HEK293 (cell line): ENCODE measurements around the gene ENAH.

Source experiments
- CTCF ChIA-PET: fragments of 350-600 bp; formaldehyde crosslinking; extraction: SDS; loops from one replicate; lab custom pipeline; 2021; ENCODE audit warnings: antibody characterized with exemption; lab: Yijun Ruan, JAX
- POLR2A ChIA-PET: fragments of 300-600 bp; formaldehyde crosslinking; extraction: SDS; loops from one replicate; lab custom pipeline; 2020; ENCODE audit warnings: antibody characterized with exemption, inconsistent platforms; lab: Yijun Ruan, JAX
- H3K27ac ChIP-seq: fragments of 200-500 bp; sonication (Bioruptor generic); 2 replicates; pipeline ENCODE4 v1.5.1; 2014; ENCODE audit warnings: low read depth, low read length, control low read depth, inconsistent platforms; ENCODE audit errors: extremely low read depth
- H3K36me3 ChIP-seq, 2 experiments: fragments of 200-500 bp in 1 of 2; sonication (Bioruptor generic) in 1 of 2; 1 replicate in 1 of 2; 2 replicates in 1 of 2; pipeline ENCODE4 v1.5.1; 2014 to 2017; ENCODE audit warnings: inconsistent platforms in 2 of 2, low read length in 2 of 2; ENCODE audit not compliant: control insufficient read depth in 2 of 2, insufficient read depth in 1 of 2
- H3K4me1 ChIP-seq: fragments of 200-500 bp; sonication (Bioruptor generic); 2 replicates; pipeline ENCODE4 v1.5.1; 2014; ENCODE audit warnings: mild to moderate bottlenecking, low read length, inconsistent platforms; ENCODE audit not compliant: control insufficient read depth, insufficient read depth
- H3K4me3 ChIP-seq: 2 replicates; pipeline ENCODE4 v1.5.1; 2011; ENCODE audit warnings: low read depth, mild to moderate bottlenecking, control low read depth, low read length, moderate library complexity
- H3K9me3 ChIP-seq: fragments of 200-500 bp; sonication (Bioruptor generic); 2 replicates; pipeline ENCODE4 v1.5.1; 2014; ENCODE audit warnings: low read depth, low read length, inconsistent platforms; ENCODE audit not compliant: control insufficient read depth, insufficient read depth
- FEZF1 ChIP-seq: fragments of 450-650 bp; formaldehyde crosslinking; IDR thresholded peaks from 2 replicates; pipeline ENCODE4 v1.5.1; 2016; ENCODE audit warnings: missing biosample characterization, missing genetic modification characterization
- HOXC10 ChIP-seq: sonication (generic); formaldehyde crosslinking; IDR thresholded peaks from 2 replicates; pipeline ENCODE4 v1.8.1; 2023; ENCODE audit warnings: mild to moderate bottlenecking, missing genetic modification reagents
- HOXD13 ChIP-seq: sonication (generic); formaldehyde crosslinking; IDR thresholded peaks from 2 replicates; pipeline ENCODE4 v1.8.0; 2022; ENCODE audit warnings: missing genetic modification reagents, borderline replicate concordance
- IKZF3 ChIP-seq: fragments of 450-650 bp; IDR thresholded peaks from 2 replicates; pipeline ENCODE4 v1.5.0; 2018; ENCODE audit warnings: missing biosample characterization, mild to moderate bottlenecking, missing genetic modification characterization, moderate library complexity
- PRDM1 ChIP-seq: fragments of 450-650 bp; formaldehyde crosslinking; IDR thresholded peaks from 2 replicates; pipeline ENCODE4; 2016; ENCODE audit warnings: missing biosample characterization, missing genetic modification characterization
- SETDB1 ChIP-seq: IDR thresholded peaks from one replicate; pipeline ENCODE4 v1.6.1; 2017; ENCODE audit warnings: mild to moderate bottlenecking, low read length, moderate library complexity, mixed read lengths; ENCODE audit not compliant: insufficient read length
- TCF7L2 ChIP-seq: IDR thresholded peaks from 2 replicates; pipeline ENCODE4 v1.6.1; 2011; ENCODE audit warnings: low read depth, mild to moderate bottlenecking, inconsistent platforms, low read length, moderate library complexity, borderline replicate concordance
- ZBTB17 ChIP-seq: fragments of 450-650 bp; formaldehyde crosslinking; IDR thresholded peaks from 2 replicates; pipeline ENCODE4 v1.5.1; 2016; ENCODE audit warnings: missing biosample characterization, missing genetic modification characterization
- ZNF157 ChIP-seq: fragments of 450-650 bp; formaldehyde crosslinking; IDR thresholded peaks from 2 replicates; pipeline ENCODE4 v1.5.1; 2016; ENCODE audit warnings: missing biosample characterization, missing genetic modification characterization
- ZNF174 ChIP-seq: fragments of 450-650 bp; formaldehyde crosslinking; IDR thresholded peaks from 2 replicates; pipeline ENCODE4 v1.5.0; 2017; ENCODE audit warnings: missing biosample characterization, mild to moderate bottlenecking, missing genetic modification characterization
- ZNF274 ChIP-seq, 2 experiments: fragments of 200-500 bp in 1 of 2; fragments of 450-650 bp in 1 of 2; sonication (Bioruptor generic) in 1 of 2; formaldehyde crosslinking in 1 of 2; IDR thresholded peaks; 2 replicates each; pipeline versions ENCODE4 v1.5.1 to v1.6.1; 2014 to 2016; ENCODE audit warnings: borderline replicate concordance in 1 of 2, inconsistent platforms in 1 of 2, low read length in 1 of 2, missing biosample characterization in 1 of 2, missing genetic modification characterization in 1 of 2
- ZNF311 ChIP-seq: fragments of 450-650 bp; formaldehyde crosslinking; IDR thresholded peaks from 2 replicates; pipeline ENCODE4 v1.5.1; 2017; ENCODE audit warnings: missing biosample characterization, missing genetic modification characterization, borderline replicate concordance
- ZNF366 ChIP-seq: fragments of 450-650 bp; formaldehyde crosslinking; conservative IDR thresholded peaks from 2 replicates; pipeline ENCODE4 v1.5.1; 2016; ENCODE audit warnings: missing biosample characterization, missing genetic modification characterization
- ZNF514 ChIP-seq: fragments of 450-650 bp; formaldehyde crosslinking; IDR thresholded peaks from 2 replicates; pipeline ENCODE4 v1.5.1; 2016; ENCODE audit warnings: missing biosample characterization, missing genetic modification characterization
- ZNF600 ChIP-seq: fragments of 450-650 bp; formaldehyde crosslinking; IDR thresholded peaks from 2 replicates; pipeline ENCODE4 v1.5.1; 2016; ENCODE audit warnings: missing biosample characterization, missing genetic modification characterization
- ZNF610 ChIP-seq: fragments of 450-650 bp; formaldehyde crosslinking; IDR thresholded peaks from 2 replicates; pipeline ENCODE4 v1.5.1; 2016; ENCODE audit warnings: missing biosample characterization, missing genetic modification characterization, borderline replicate concordance
- ZNF623 ChIP-seq: fragments of 450-650 bp; formaldehyde crosslinking; IDR thresholded peaks from 2 replicates; pipeline ENCODE4 v1.5.1; 2016; ENCODE audit warnings: missing biosample characterization, missing genetic modification characterization
- ZNF670 ChIP-seq: fragments of 450-650 bp; formaldehyde crosslinking; IDR thresholded peaks from 2 replicates; pipeline ENCODE4 v1.5.1; 2016; ENCODE audit warnings: missing biosample characterization, missing genetic modification characterization, low read depth
- ZNF776 ChIP-seq: fragments of 450-650 bp; formaldehyde crosslinking; IDR thresholded peaks from 2 replicates; pipeline ENCODE4 v1.5.0; 2017; ENCODE audit warnings: missing biosample characterization, missing genetic modification characterization, borderline replicate concordance
- ZNF785 ChIP-seq: fragments of 450-650 bp; formaldehyde crosslinking; IDR thresholded peaks from 2 replicates; pipeline ENCODE4 v1.5.1; 2016; ENCODE audit warnings: missing biosample characterization, missing genetic modification characterization
- ZNF830 ChIP-seq: fragments of 450-650 bp; IDR thresholded peaks from 2 replicates; pipeline ENCODE4 v1.5.0; 2018; ENCODE audit warnings: missing biosample characterization, missing genetic modification characterization, low read depth, mild to moderate bottlenecking, moderate library complexity
- TF ChIP-seq, protein P1 (sequence below): fragments of 450-650 bp; formaldehyde crosslinking; IDR thresholded peaks from 2 replicates; pipeline ENCODE4 v1.5.0; 2017; ENCODE audit warnings: missing biosample characterization, missing genetic modification characterization, borderline replicate concordance
- TF ChIP-seq, protein P2 (sequence below): IDR thresholded peaks from 2 replicates; pipeline ENCODE4 v1.6.1; 2011; ENCODE audit warnings: mild to moderate bottlenecking, low read depth, low read length, borderline replicate concordance
- TF ChIP-seq, protein P3 (sequence below): fragments of 450-650 bp; formaldehyde crosslinking; conservative IDR thresholded peaks from 2 replicates; pipeline ENCODE4 v1.5.1; 2016; ENCODE audit warnings: low read depth, missing biosample characterization, missing genetic modification characterization
- TF ChIP-seq, protein P4 (sequence below): fragments of 450-650 bp; formaldehyde crosslinking; IDR thresholded peaks from 2 replicates; pipeline ENCODE4 v1.5.1; 2017; ENCODE audit warnings: missing biosample characterization, missing genetic modification characterization

ENAH gene

DNA sequence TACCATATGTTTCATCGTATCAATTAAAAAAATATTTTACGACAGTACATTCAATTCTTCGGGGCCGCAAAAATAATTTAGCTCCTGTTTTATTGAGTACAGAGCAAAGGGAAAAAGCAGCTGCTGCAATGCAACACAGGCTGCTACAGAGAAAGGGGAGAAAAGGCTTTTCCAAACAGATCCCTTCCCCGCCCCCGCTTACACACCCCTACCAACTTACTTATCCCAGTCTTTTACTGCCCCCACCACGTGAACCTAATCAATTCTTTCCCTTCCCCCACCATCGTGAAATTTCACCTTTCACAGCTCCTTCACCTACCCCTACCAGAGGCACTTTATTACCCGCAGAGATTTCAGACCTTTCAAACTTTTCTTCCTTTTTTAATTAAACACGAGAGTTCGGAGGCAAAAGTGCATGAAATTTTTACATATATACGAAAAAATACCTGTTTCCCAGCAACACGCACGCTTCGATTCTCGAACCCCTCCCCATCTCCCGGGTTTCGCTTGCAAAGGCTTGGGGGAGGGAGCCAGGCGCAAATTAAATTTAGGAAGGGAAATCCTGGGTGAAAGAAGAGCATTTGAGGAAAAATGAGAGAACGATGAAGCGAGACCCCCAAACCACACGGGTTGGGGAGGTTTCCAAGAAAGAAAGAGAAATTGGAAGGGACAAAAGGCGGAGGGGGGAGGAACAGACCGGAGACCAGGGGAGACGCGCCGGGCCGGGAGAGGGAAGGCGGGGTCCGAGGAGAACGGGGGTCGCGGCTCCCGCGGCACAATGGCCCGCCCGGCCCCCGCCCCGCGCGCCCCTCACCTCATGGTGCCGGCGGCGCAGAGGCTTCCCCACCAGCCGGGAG lies 823 bp downstream of the ENAH start (continued):
- TF ChIP-seq, protein P1, sequence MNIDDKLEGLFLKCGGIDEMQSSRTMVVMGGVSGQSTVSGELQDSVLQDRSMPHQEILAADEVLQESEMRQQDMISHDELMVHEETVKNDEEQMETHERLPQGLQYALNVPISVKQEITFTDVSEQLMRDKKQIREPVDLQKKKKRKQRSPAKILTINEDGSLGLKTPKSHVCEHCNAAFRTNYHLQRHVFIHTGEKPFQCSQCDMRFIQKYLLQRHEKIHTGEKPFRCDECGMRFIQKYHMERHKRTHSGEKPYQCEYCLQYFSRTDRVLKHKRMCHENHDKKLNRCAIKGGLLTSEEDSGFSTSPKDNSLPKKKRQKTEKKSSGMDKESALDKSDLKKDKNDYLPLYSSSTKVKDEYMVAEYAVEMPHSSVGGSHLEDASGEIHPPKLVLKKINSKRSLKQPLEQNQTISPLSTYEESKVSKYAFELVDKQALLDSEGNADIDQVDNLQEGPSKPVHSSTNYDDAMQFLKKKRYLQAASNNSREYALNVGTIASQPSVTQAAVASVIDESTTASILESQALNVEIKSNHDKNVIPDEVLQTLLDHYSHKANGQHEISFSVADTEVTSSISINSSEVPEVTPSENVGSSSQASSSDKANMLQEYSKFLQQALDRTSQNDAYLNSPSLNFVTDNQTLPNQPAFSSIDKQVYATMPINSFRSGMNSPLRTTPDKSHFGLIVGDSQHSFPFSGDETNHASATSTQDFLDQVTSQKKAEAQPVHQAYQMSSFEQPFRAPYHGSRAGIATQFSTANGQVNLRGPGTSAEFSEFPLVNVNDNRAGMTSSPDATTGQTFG: 0 out of 2 replicates have a peak, but pooled peaks have one; percentile 49
- TF ChIP-seq, protein P2, sequence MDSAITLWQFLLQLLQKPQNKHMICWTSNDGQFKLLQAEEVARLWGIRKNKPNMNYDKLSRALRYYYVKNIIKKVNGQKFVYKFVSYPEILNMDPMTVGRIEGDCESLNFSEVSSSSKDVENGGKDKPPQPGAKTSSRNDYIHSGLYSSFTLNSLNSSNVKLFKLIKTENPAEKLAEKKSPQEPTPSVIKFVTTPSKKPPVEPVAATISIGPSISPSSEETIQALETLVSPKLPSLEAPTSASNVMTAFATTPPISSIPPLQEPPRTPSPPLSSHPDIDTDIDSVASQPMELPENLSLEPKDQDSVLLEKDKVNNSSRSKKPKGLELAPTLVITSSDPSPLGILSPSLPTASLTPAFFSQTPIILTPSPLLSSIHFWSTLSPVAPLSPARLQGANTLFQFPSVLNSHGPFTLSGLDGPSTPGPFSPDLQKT: no peak
- no peak for TF ChIP-seq TCF7L2
- no peak for TF ChIP-seq ZNF830 (tag by site-specific recombination)
- TF ChIP-seq, protein P3, sequence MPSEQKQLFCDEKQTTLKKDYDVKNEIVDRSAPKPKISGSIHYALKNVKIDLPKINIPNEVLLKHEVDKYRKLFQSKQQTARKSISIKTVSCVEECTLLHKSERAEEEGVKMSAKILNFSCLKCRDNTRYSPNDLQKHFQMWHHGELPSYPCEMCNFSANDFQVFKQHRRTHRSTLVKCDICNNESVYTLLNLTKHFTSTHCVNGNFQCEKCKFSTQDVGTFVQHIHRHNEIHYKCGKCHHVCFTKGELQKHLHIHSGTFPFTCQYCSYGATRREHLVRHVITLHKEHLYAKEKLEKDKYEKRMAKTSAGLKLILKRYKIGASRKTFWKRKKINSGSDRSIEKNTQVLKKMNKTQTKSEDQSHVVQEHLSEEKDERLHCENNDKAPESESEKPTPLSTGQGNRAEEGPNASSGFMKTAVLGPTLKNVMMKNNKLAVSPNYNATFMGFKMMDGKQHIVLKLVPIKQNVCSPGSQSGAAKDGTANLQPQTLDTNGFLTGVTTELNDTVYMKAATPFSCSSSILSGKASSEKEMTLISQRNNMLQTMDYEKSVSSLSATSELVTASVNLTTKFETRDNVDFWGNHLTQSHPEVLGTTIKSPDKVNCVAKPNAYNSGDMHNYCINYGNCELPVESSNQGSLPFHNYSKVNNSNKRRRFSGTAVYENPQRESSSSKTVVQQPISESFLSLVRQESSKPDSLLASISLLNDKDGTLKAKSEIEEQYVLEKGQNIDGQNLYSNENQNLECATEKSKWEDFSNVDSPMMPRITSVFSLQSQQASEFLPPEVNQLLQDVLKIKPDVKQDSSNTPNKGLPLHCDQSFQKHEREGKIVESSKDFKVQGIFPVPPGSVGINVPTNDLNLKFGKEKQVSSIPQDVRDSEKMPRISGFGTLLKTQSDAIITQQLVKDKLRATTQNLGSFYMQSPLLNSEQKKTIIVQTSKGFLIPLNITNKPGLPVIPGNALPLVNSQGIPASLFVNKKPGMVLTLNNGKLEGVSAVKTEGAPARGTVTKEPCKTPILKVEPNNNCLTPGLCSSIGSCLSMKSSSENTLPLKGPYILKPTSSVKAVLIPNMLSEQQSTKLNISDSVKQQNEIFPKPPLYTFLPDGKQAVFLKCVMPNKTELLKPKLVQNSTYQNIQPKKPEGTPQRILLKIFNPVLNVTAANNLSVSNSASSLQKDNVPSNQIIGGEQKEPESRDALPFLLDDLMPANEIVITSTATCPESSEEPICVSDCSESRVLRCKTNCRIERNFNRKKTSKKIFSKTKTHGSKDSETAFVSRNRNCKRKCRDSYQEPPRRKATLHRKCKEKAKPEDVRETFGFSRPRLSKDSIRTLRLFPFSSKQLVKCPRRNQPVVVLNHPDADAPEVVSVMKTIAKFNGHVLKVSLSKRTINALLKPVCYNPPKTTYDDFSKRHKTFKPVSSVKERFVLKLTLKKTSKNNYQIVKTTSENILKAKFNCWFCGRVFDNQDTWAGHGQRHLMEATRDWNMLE (tag by site-specific recombination): no peak
- TF ChIP-seq ZNF174 (tag by site-specific recombination): no peak
- peak; percentile 97 for TF ChIP-seq FEZF1 (tag by site-specific recombination)
- no peak for TF ChIP-seq ZNF514 (tag by site-specific recombination)
- no peak for TF ChIP-seq HOXC10
- TF ChIP-seq ZNF623 (tag by site-specific recombination): no peak
- no peak for TF ChIP-seq ZNF311
- no peak for TF ChIP-seq SETDB1
- no peak for TF ChIP-seq ZNF670 (tag by site-specific recombination)
- TF ChIP-seq ZNF157 (tag by site-specific recombination): no peak
- TF ChIP-seq, all 188 proteins: peak for 66

DNA sequence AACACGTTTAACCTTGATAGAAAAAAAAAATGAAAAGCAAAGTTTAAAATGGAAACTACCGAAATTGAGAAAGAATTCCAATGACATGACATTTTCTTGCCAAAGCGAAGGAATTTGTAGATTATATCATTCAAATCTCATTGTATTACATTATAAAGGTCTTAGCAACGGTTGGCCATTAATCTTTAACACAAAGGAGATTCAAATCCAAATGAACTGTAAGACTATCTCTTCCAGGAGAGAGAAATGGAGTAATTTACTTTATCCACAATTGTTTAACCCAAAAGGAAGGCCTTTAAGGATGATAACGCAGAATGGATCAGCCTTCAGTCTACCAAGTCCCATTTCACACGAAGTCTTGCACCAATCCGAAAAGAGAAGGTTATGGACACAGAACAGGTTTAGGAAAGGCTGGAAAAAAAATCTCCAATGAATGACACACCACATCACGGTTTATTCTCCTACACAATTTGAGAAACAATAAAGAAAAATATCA lies 1.5 kb downstream of the ENAH start:
- no peaks in the 10 kb centered on the region; a peak in 1 of 3 replicates for H3K36me3 ChIP-seq
- peak overlapping the region; percentile 97 for H3K27ac ChIP-seq
- peak overlapping the region; percentile 92 for H3K4me3 ChIP-seq
- ChIA-PET CTCF (interaction anchor here (0.6 to 2.6 kb wide), 11 partner anchors 11 to 174 kb away, joined by 3 to 22 read pairs (median 3); no protein-coding TSS in a partner anchor), POLR2A (interaction anchor here (0.6 to 2.7 kb wide), 15 partner anchors 14 to 273 kb away, joined by 3 to 41 read pairs (median 12); partner anchors contain the start of genes PYCR2 and SRP9)
- no peaks in the 10 kb centered on the region for H3K9me3 ChIP-seq
- H3K4me1 ChIP-seq: peaks cover 52% of the 10 kb centered on the region
- TF ChIP-seq ZNF785 (tag by site-specific recombination) (no peak), ZNF600 (peak; percentile 98), ZNF610 (tag by site-specific recombination) (no peak), ZNF776 (tag by site-specific recombination) (no peak), ZNF157 (tag by site-specific recombination) (no peak), ZNF366 (tag by site-specific recombination) (peak; percentile 42; the same call in 1 of the 2 replicates), IKZF3 (tag by site-specific recombination) (peak; percentile 75; the same call in 1 of the 2 replicates), HOXD13 (CRISPR knock-in tag) (no peak), PRDM1 (tag by site-specific recombination) (peak; percentile 88), ZNF274 (IDR thresholded peaks at IDR 0.05; ENCODE audit: low read length) (no peak), ZNF274 (tag by site-specific recombination; IDR thresholded peaks at IDR 0.05; ENCODE audit: borderline replicate concordance) (no peak), ZBTB17 (tag by site-specific recombination) (peak; percentile 99)
- TF ChIP-seq, protein P4, sequence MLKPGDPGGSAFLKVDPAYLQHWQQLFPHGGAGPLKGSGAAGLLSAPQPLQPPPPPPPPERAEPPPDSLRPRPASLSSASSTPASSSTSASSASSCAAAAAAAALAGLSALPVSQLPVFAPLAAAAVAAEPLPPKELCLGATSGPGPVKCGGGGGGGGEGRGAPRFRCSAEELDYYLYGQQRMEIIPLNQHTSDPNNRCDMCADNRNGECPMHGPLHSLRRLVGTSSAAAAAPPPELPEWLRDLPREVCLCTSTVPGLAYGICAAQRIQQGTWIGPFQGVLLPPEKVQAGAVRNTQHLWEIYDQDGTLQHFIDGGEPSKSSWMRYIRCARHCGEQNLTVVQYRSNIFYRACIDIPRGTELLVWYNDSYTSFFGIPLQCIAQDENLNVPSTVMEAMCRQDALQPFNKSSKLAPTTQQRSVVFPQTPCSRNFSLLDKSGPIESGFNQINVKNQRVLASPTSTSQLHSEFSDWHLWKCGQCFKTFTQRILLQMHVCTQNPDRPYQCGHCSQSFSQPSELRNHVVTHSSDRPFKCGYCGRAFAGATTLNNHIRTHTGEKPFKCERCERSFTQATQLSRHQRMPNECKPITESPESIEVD (tag by site-specific recombination): peak; percentile 3; the same call in 1 of the 2 replicates
